ENCODE measurements around the gene TMEM252. TPM values are rescaled to one million over a fixed set of nuclear protein-coding genes. Genes with fewer than 3 reads are reported as not detected.

TMEM252 gene
- total RNA-seq, 4 donors from 2014 or later = 0.34 TPM; not detected in 3

DNA sequence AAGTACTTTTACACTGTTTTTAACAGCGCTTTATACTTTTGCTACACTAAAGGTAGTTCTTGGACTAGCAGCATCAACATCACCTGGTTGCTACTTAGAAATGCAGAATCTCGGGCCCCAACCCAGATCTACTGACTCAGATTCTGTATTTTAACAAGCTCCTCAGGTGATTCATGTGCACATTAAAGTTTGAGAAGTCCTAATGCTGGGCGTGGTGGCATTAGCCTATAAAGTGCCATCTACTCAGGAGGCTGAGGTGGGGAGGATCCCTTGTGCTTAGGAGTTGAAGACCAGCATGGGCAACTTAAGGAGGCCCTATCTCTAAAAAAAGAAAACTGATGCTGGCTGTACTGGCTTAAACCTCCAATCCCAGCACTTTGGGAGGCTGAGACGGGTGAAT, 26.7 kb downstream of the TMEM252 start:
- WGBS = 90% methylated on average over 4 of the region's 4 CpGs
- H3K9me3 ChIP-seq = peaks cover 0 to 6% (median 2%) of the 10 kb centered on the region in 4 donors
- DNase-seq (ENCODE audit: extremely low spot score) = no peak
- no peak overlapping the region for H3K4me3 ChIP-seq
- TF ChIP-seq POLR2AphosphoS5 (IDR thresholded peaks at IDR 0.05) = no peak
- no peak for TF ChIP-seq EP300 (IDR thresholded peaks at IDR 0.05)
- TF ChIP-seq, protein P1, sequence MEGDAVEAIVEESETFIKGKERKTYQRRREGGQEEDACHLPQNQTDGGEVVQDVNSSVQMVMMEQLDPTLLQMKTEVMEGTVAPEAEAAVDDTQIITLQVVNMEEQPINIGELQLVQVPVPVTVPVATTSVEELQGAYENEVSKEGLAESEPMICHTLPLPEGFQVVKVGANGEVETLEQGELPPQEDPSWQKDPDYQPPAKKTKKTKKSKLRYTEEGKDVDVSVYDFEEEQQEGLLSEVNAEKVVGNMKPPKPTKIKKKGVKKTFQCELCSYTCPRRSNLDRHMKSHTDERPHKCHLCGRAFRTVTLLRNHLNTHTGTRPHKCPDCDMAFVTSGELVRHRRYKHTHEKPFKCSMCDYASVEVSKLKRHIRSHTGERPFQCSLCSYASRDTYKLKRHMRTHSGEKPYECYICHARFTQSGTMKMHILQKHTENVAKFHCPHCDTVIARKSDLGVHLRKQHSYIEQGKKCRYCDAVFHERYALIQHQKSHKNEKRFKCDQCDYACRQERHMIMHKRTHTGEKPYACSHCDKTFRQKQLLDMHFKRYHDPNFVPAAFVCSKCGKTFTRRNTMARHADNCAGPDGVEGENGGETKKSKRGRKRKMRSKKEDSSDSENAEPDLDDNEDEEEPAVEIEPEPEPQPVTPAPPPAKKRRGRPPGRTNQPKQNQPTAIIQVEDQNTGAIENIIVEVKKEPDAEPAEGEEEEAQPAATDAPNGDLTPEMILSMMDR (IDR thresholded peaks at IDR 0.05) = no peak
- TF ChIP-seq POLR2A (IDR thresholded peaks at IDR 0.05; ENCODE audit: low read depth) = no peak
- peak overlapping the region; percentile 85 to 89 (median 88) for H3K27ac ChIP-seq (replicated peaks in 1 of 4)
- H3K4me1 ChIP-seq = peaks cover 27 to 58% (median 50%) of the 10 kb centered on the region in 4 donors
- H3K27me3 ChIP-seq = no peaks in the 10 kb centered on the region
- intact Hi-C loops (cut with DNase I) = no loop called here
- peaks cover 0 to 48% (median 5%) of the 10 kb centered on the region in 4 donors for H3K36me3 ChIP-seq

DNA sequence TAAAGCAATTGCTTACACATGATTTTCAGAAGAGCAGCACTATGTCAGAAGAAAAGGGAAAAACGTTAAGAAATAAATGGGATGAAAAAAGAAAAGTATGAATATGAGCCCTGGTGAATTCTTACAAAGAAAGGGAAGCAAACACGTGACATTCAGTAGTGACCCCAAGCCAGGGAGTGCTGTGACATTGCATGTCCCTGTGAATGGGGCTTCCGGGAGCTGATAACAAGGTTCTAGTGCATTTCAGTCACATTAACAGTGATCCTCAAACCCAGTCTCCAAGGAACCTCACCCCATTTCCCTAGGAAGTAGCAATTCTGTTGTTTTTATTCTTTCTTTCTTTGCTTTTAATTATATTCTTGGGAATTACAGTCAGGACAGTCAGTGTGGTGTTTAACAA, 27.3 kb downstream of the TMEM252 start:
- H3K9me3 ChIP-seq = peaks cover 0 to 6% (median 2%) of the 10 kb centered on the region in 4 donors
- H3K4me3 ChIP-seq = no peak overlapping the region
- WGBS = 72% methylated on average over 3 of the region's 3 CpGs
- no peak for TF ChIP-seq EP300 (IDR thresholded peaks at IDR 0.05)
- TF ChIP-seq, protein P1 (IDR thresholded peaks at IDR 0.05) = no peak
- no peak for TF ChIP-seq POLR2A (IDR thresholded peaks at IDR 0.05; ENCODE audit: low read depth)
- TF ChIP-seq POLR2AphosphoS5 (IDR thresholded peaks at IDR 0.05) = no peak
- H3K36me3 ChIP-seq = peaks cover 0 to 48% (median 6%) of the 10 kb centered on the region in 4 donors
- no peak for DNase-seq (ENCODE audit: extremely low spot score)
- intact Hi-C loops (cut with DNase I) = no loop called here
- no peaks in the 10 kb centered on the region for H3K27me3 ChIP-seq
- H3K4me1 ChIP-seq = peaks cover 27 to 64% (median 56%) of the 10 kb centered on the region in 4 donors
- peak overlapping the region; percentile 85 to 89 (median 88) for H3K27ac ChIP-seq (replicated peaks in 1 of 4)

DNA sequence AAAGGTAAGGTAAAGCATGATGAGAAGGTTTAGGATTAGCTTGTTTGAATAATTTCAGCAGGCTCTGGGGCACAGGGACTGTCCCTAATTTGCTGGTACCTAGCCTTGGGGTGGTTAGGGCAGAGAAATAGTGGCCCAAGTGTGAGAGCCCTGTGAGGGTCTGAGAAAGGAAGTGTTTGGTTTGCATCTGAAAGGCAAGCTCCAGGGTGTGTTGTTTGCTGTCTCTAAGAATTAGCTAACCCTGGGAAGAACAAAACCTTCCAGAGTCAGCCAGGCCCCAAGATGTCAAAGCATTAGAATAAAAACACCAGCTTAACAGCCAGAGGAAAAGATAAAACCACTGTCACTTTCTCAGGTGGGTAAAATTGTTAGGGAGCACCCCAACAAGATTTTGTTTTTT, 31.0 kb downstream of the TMEM252 start:
- Histone ChIP-seq H3K27ac (replicated peaks in 1 of 4) (peak overlapping the region; percentile 85 to 89 (median 88)), H3K27me3 (no peaks in the 10 kb centered on the region), H3K36me3 (peaks cover 0 to 31% (median 5%) of the 10 kb centered on the region in 4 donors), H3K4me1 (peaks cover 34 to 79% (median 73%) of the 10 kb centered on the region in 4 donors), H3K9me3 (no peaks in the 10 kb centered on the region), H3K4me3 (no peak overlapping the region)
- TF ChIP-seq EP300 (IDR thresholded peaks at IDR 0.05) = no peak
- TF ChIP-seq POLR2AphosphoS5 (IDR thresholded peaks at IDR 0.05) = no peak
- TF ChIP-seq, protein P1 (IDR thresholded peaks at IDR 0.05) = no peak
- TF ChIP-seq POLR2A (IDR thresholded peaks at IDR 0.05; ENCODE audit: low read depth) = no peak
- no peak for DNase-seq (ENCODE audit: extremely low spot score)
- intact Hi-C loops (cut with DNase I) = no loop called here

DNA sequence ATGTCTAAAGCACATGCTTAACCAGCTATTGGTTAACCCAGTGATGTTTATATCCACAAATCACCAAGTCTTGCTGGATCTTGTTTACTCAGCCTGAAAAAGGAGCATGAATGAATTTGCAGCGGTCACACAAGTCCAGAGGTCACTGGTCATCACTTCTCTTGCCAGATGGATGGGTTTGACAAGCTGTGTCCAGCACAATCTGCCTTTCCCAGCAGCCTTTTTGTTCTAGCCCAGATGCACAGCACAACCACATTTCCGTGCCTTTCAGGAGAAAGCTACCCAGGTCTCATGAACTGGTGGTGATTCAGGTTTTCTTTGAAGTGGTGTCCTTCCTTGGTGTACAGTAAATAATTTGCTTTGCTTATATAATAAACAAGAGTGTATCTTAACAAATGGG, 32.1 kb downstream of the TMEM252 start:
- peak overlapping the region; percentile 85 to 89 (median 88) for H3K27ac ChIP-seq (replicated peaks in 1 of 4)
- H3K4me1 ChIP-seq = peaks cover 25 to 72% (median 61%) of the 10 kb centered on the region in 4 donors
- intact Hi-C loops (cut with DNase I) = no loop called here
- peaks cover 0 to 42% (median 9%) of the 10 kb centered on the region in 4 donors for H3K36me3 ChIP-seq
- no peak overlapping the region for H3K4me3 ChIP-seq
- no peaks in the 10 kb centered on the region for H3K27me3 ChIP-seq
- 62% methylated on average over 2 of the region's 2 CpGs for WGBS
- TF ChIP-seq, protein P1 (IDR thresholded peaks at IDR 0.05) = no peak
- TF ChIP-seq POLR2AphosphoS5 (IDR thresholded peaks at IDR 0.05) = peak in 1 of 2 donors; percentile 2
- no peak for DNase-seq (ENCODE audit: extremely low spot score)
- H3K9me3 ChIP-seq = no peaks in the 10 kb centered on the region

DNA sequence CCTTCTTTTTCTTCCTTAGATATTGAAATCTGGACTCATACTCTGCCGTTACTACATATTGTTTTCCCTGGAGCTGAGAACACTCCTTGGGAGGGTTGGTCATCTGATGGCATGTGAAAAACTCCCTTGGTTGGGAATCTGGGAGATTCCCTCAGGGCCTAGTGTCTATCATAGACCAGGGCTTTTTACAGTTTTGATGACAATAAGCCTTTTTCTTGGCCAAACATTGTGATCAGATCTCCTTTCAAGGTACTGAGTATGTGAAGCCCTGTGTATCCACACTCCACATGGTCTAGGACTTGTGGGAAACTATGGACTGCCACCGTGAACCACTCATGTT, 32.9 kb downstream of the TMEM252 start:
- H3K9me3 ChIP-seq = no peaks in the 10 kb centered on the region
- H3K27ac ChIP-seq (replicated peaks in 1 of 4) = peak overlapping the region; percentile 85 to 89 (median 88)
- H3K27me3 ChIP-seq = no peaks in the 10 kb centered on the region
- no peak for DNase-seq (ENCODE audit: extremely low spot score)
- TF ChIP-seq POLR2A (IDR thresholded peaks at IDR 0.05; ENCODE audit: low read depth) = no peak
- TF ChIP-seq POLR2AphosphoS5 (IDR thresholded peaks at IDR 0.05) = no peak
- no peak for TF ChIP-seq EP300 (IDR thresholded peaks at IDR 0.05)
- TF ChIP-seq, protein P1 (IDR thresholded peaks at IDR 0.05) = no peak
- H3K36me3 ChIP-seq = peaks cover 2 to 47% (median 11%) of the 10 kb centered on the region in 4 donors
- peaks cover 22 to 65% (median 57%) of the 10 kb centered on the region in 4 donors for H3K4me1 ChIP-seq
- 38% methylated on average over 2 of the region's 2 CpGs for WGBS
- no peak overlapping the region for H3K4me3 ChIP-seq
- intact Hi-C loops (cut with DNase I) = no loop called here
